AG10803 (cell line): Measurements from ENCODE around the gene ATP4A.

ENCODE experiments used
- DNase-seq: peaks from one replicate; pipeline ENCODE4 v3.0.0; 2010; ENCODE audit warnings: low read depth
- H3K4me3 ChIP-seq: 2 replicates; pipeline ENCODE4 v1.5.1; 2011; ENCODE audit warnings: mild to moderate bottlenecking, low read length, control low read depth
- CTCF ChIP-seq: conservative IDR thresholded peaks from 2 replicates; pipeline ENCODE4 v1.5.1; 2011; ENCODE audit warnings: mild to moderate bottlenecking, low read length, control low read depth, inconsistent platforms

The ATP4A gene

GRCh38 chr19:35562776-35563175 lies 682 bp downstream of the ATP4A start:
- H3K4me3 ChIP-seq, result no peak overlapping the region
- DNase-seq, result no peak
- TF ChIP-seq CTCF, result no peak

GRCh38 chr19:35562336-35562735 lies 1.1 kb downstream of the ATP4A start:
- TF ChIP-seq CTCF, result no peak
- DNase-seq, result no peak
- H3K4me3 ChIP-seq, result no peak overlapping the region

GRCh38 chr19:35561436-35561835 lies 2.0 kb downstream of the ATP4A start:
- no peak for DNase-seq
- no peak overlapping the region for H3K4me3 ChIP-seq
- TF ChIP-seq CTCF, result no peak

GRCh38 chr19:35560677-35561076 lies 2.8 kb downstream of the ATP4A start:
- no peak for DNase-seq
- no peak for TF ChIP-seq CTCF
- no peak overlapping the region for H3K4me3 ChIP-seq

- H3K4me3 ChIP-seq, result no peak overlapping the region
- no peak for DNase-seq
- TF ChIP-seq CTCF, result no peak
Measured at GRCh38 chr19:35560271-35560670, 3.2 kb downstream of the ATP4A start.

- DNase-seq, result no peak
- TF ChIP-seq CTCF, result no peak
- H3K4me3 ChIP-seq, result no peak overlapping the region
Measured at GRCh38 chr19:35559781-35560180, 3.7 kb downstream of the ATP4A start.

- no peak for TF ChIP-seq CTCF
- DNase-seq, result no peak
- H3K4me3 ChIP-seq, result no peak overlapping the region
Measured at GRCh38 chr19:35559281-35559659, 4.2 kb downstream of the ATP4A start.
